ENCODE results near the gene AP2B1.
"Not testable (repeated sequence)": the region's sequence is repeated elsewhere in the genome, so short reads cannot be mapped to it uniquely, and the experiment has no call there.

AP2B1 gene

GRCh38 chr17:35577830-35578196 is 9.3 kb upstream of the AP2B1 start:
- DNase-seq (ENCODE audit: low read depth) = no peak

DNA sequence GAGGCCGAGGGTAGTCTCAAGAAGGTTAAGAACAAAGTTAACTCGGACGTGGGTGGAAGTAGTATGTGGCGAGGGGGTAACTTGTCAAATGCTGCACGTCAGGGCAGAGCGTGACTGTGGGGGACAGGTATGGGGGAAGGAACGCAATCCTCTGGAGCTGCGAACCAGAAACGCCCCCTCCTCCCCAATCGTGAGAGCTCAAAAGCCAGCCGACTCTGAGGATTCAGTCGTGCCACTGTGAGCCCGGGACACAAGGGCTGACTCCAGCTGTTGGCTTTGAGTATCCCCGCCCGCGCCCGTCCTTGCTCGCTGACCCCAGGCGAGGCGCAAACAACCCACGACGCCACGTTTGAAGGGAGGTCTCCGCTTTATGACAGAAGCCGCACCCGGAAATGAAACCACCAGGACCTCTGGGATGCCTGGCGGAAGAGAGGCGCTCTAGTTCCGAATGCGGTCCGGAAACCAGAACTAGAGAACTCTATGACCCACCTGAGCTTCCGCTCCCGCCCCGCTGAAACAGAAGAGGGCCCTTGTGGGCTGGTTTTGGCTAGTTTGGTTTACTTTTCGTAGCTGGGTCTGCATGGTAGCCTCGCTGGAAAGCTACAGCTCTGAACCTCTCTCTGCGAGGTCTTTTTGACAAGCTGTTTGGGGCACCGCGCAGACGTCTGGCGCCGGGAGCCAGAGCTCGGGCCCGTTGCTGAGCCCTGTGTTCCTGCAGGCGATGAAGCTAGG is 8.8 kb upstream of the AP2B1 start, which contains the start of gene PEX12:
Gene PEX12 (minus strand): TSS at position 375 of the 732 bp plus-strand sequence. CDS start 550 bp downstream, outside the sequence.
- DNase-seq (ENCODE audit: low read depth) = peak; percentile 83

DNA sequence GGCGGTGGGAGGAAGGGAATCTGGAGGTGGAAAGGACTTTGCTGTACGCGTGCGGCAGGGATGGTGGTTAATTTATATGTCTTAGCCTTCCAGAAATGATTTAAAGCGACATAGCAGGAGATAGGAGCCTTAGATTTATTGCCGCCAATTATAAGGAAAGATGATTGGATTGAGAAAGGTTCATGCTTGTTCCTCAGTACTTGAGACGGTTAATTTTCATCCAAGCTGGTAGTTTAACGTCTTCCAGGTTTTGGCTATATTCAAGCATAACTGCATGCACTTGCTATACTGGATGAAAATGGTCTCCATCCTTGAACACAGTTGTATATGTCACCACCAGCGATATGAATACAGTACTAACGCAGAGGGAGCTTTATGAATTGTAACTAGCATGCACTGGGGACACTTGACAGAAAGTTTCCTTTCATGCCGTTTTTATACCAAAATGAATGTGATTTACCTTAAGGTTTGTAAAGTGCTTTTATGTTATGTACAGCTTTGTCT is 8.1 kb upstream of the AP2B1 start:
- DNase-seq (ENCODE audit: low read depth) = no peak

DNA sequence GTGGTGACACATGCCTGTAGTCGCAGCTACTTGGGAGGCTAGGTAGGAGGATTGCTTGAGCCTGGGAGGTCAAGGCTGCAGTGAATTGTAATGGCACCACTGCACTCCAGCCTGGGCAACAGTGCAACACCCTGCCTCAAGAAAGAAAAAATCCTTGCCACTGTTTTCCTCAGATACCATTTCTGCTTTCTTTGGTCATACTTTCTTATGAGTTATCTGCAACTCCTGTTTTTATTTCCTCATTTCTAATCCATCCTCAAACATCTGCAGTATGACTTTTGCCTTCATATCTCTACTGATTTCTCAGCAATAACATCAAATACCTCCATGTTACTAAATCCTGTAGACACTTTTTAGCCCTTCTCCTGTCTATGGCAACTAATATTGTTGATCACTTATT is 3.1 kb upstream of the AP2B1 start:
- no peak for DNase-seq (ENCODE audit: low read depth)

GRCh38 chr17:35586569-35587073 is 501 bp upstream of the AP2B1 start:
- no peak for DNase-seq (ENCODE audit: low read depth)

GRCh38 chr17:35588196-35588920 is 1.2 kb downstream of the AP2B1 start:
- DNase-seq (ENCODE audit: low read depth) = no peak

DNA sequence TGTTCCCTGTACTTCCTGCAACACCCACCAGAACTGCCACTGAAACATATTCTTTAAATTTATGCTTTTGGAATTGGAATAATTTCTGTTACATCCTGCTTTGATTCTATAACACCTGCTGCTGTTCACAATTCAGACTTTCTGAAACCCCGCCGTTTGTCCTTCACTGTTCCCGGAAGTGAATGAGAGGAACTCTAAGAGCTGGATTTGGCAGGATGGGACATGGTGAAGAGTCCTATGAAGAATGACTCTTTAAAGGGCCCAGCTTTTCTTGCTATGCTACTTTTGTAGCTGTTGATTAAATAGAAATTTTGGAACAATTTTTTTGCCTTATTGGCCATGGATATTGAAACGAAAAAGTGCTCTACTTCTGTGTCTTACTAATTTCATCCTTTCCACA is 8.9 kb downstream of the AP2B1 start:
- no peak for DNase-seq (ENCODE audit: low read depth)

- DNase-seq (ENCODE audit: low read depth) = no peak
These were observed 9.6 kb downstream of the AP2B1 start for GRCh38 chr17:35596530-35597233.

GRCh38 chr17:35597604-35598003 is 10.5 kb downstream of the AP2B1 start:
- no peak for DNase-seq (ENCODE audit: low read depth)

DNA sequence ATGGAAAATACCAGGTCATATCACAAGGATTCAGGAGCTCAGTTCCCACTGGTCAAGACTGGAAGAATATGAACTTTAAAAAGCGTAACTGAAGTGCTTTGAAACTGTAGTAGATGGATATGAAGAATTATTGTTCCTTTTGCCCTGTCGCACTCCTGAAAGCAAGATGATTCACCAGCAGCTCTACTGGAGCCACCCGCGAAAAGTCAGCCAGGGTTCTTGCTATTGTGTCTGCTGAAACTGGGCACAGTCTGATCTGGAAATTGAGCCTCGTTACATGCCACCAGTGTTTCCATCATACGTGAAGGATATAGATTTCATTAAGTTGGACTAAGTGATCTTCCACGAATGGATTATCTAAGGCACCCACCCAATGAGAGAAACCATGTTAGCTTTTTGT is 16.6 kb downstream of the AP2B1 start:
- no peak for DNase-seq (ENCODE audit: low read depth)

GRCh38 chr17:35605678-35606077 is 18.6 kb downstream of the AP2B1 start:
- DNase-seq (ENCODE audit: low read depth) = peak; percentile 47

- DNase-seq (ENCODE audit: low read depth) = no peak
These were observed 20.2 kb downstream of the AP2B1 start for GRCh38 chr17:35607239-35607847.

GRCh38 chr17:35609831-35610230 is 22.7 kb downstream of the AP2B1 start:
- DNase-seq (ENCODE audit: low read depth) = no peak

GRCh38 chr17:35610746-35611145 is 23.6 kb downstream of the AP2B1 start:
- not testable (repeated sequence) for DNase-seq (ENCODE audit: low read depth)

- DNase-seq (ENCODE audit: low read depth) = peak; percentile 42
These were observed 25.9 kb downstream of the AP2B1 start for GRCh38 chr17:35612924-35613521.

DNA sequence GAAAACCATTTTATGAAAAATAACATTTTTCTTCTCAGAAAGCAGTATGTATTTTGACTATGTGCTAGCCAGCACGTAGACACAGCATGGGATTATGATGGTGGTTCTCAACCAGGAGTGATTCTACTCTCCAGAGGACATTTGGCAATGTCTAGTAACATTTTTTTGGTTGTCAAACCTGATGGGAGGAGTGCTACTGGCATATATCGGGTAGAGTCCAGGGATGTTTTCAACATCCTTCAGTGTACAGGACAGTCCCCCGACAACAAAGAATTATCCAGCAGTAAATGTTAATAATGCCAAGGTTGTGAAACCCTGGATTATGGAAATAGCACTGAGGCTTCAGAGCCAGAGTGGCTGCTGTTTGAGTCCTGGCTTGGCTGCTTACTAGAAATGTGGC is 27.7 kb downstream of the AP2B1 start:
- no peak for DNase-seq (ENCODE audit: low read depth)

DNA sequence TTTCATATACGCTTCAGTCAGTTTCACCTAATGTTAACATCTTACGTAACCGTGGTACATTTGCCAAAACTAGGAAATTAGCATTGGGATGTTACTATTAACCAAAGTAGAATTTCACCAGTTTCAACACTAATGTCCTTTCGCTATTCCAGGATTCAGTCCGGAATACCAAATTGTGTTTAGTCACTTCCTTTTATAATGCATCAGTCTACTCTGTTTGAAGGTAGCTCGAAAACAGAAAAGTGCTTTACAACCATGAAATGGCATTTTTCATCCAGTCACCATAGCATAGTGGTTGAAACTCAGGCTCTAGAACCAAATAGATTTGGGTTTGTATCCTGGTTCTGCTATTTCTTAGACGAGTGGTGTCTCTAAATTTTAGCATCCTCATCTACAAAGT is 29.4 kb downstream of the AP2B1 start:
- no peak for DNase-seq (ENCODE audit: low read depth)

DNA sequence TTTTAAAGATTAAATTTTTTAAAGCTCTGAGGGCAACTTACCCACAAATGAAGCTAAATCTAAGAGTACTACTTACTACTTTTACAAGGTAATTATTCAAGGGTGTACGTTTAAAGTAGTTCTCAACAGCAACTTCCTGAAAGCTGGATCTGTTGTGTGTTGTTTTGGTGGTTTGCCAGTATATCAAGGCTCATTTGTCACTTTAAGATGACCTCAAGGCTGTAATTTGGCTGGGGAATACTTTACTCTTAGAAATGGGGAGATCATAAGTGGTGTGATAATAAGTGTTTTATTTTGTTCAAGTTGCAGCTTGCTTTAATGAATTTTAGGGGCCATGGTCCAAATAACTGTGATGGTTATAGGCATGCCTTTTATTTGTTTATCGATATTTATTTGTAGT is 30.4 kb downstream of the AP2B1 start:
- no peak for DNase-seq (ENCODE audit: low read depth)

DNA sequence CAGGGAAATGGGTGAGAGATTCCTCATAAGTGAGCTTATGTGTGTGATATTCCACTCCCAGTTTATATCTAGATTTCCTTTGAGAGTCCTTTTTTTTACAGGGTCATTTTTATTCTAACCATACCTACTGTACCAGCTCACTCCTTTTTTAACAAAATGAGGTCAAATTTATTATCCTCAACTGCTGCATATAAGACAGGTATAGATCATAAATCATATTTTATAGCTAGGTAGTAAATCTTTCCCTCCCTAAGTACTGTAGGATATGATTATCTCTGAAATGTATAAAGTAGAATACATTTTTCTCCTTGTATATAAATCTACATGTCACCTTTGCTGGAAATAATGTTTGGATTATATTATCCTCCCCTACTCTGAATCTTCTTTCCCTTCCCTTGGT is 31.5 kb downstream of the AP2B1 start:
- no peak for DNase-seq (ENCODE audit: low read depth)

DNA sequence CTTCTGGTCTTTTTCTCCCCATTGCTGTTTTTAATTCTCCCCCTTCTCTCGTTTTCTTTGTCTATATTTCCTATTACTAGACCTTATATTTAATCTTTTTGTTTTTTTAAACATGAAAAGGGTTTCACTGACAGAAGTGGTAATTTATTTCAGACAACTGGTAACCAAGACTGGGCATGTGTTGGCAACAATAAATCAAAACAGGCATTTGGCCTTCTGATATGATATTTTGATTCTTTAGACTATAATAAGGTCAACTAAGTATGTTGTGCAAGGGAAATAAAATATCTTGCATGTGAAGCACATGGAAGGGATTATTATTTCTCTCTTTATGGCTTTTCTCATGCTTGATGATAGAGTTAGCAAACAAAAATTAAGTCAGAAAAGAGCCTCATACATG is 34.6 kb downstream of the AP2B1 start:
- no peak for DNase-seq (ENCODE audit: low read depth)

- no peak for DNase-seq (ENCODE audit: low read depth)
These were observed 40.3 kb downstream of the AP2B1 start for GRCh38 chr17:35627417-35627816.
